ENCODE measurements around the gene PPT2.
A peak's percentile ranks its signal among the peaks of the same experiment; 100 is the strongest.

Gene PPT2, protein sequence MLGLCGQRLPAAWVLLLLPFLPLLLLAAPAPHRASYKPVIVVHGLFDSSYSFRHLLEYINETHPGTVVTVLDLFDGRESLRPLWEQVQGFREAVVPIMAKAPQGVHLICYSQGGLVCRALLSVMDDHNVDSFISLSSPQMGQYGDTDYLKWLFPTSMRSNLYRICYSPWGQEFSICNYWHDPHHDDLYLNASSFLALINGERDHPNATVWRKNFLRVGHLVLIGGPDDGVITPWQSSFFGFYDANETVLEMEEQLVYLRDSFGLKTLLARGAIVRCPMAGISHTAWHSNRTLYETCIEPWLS

DNA sequence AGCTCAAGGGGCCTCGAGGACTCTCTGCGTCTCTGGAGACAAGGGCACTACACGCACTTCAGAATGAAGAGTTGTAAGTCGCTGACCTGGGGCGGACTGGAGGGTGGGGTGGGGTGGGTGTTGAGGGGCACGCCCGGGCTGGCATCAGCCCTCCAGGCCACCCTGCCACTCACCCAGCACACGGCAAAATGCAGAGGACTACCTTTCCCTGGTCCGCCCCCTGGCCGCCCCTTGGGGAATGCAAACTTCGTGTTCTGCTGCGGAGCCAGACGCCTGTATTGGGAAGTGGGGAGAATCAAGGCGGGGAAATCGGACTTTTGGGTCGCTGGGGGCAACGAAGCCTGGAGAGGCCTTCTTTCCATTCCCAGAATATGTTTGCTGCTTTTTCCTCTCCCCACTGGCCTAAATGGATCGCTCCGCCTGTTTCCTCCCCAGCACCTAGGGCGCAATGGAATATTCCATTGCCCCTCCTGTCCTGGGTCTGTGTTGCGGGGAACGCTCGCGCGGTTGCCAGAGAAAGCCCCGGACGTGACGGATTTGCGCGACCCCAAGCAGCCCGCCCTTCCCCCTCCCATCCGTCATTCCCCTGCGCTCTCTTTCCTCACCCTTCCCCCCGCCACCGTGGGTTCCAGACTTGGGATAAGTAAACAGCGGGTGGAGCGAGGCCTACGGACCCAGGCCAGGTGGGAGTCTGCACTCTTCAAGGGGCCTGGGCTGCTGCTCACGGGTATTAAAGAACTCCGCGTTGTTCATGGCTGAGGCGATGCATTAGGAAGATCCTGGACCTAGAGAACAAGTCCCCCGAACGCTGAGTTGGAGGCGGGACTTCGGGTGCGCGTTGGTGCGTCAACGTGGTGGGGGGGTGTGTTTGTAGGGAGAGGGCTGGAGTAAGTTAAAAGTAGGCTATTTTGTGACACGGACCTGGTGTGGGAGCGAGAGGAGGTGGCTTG, at the start of gene PPT2:
Gene PPT2 (plus strand): TSS at position 578 of the 950 bp plus-strand sequence. CDS start 454 bp downstream, outside the sequence.
- DNase-seq (ENCODE audit: low read depth in 2 of 2) = peak; percentile 65 to 68

DNA sequence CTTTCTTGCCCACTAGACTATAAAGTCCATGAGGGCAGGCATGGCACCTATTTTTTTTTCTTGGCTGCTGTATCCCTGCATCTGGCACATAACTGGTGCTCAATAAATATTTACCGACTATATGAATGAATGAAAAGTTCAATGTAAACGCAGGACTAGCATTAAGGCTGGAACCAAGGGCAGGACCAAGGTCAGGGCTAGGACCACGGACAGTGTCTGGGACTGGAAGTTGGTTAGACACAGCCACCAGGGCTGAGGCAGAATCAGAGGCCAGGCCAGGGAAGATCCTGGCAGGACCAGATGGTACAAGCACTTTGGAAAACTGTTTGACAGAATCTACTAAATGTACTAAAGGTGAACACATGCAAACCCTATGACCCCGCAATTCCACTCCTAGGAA, 48.5 kb upstream of the PPT2 start:
- DNase-seq (ENCODE audit: low read depth in 2 of 2) = no peak

DNA sequence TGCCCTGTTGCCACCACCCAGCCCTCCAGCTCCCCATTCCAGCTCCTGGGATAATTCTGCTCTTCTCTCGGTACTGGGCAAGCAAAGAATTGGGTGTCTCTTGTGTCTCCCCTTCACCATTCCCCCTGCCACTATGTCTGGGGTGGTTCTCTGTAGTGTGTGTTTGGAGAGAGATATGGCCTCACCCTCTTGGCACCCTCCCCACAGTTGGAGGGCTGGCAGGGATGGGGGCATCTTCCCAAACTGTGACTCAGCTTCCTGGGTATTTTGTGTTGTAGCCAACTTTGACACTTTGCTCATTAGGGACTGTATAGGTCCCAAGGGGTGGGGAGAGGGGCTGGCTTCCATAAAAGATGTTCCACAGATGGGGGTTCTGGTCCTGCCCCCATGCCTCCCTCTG, 46.5 kb upstream of the PPT2 start:
- DNase-seq (ENCODE audit: low read depth in 2 of 2) = no peak

DNA sequence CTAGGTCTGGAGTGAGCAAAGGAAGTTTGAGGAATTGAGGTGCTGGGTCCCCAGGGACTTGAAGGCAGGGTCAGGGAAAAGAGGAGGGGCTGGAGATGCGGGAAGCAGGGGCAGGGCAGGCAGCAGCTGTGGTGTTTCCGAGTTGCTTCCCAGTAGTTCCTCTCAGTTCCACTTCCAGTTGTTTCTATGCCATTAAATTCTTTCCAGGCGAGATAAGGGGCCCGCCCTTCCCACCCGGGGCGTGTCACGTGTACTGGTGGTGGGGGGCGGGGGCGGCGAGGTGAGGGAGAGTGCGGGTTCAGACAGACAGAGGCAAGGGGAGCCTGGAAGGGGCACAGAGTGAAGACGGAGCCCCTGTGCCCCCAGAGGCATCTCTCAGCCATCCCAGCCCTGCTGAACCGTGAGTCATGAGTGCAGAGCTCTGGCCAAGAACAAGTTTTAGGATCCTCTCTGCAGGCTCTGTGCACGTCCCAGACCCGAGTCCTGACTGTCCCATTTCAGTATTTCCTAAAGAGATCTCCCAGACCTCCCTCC, 45.8 kb upstream of the PPT2 start:
- no peak for DNase-seq (ENCODE audit: low read depth in 2 of 2)

DNA sequence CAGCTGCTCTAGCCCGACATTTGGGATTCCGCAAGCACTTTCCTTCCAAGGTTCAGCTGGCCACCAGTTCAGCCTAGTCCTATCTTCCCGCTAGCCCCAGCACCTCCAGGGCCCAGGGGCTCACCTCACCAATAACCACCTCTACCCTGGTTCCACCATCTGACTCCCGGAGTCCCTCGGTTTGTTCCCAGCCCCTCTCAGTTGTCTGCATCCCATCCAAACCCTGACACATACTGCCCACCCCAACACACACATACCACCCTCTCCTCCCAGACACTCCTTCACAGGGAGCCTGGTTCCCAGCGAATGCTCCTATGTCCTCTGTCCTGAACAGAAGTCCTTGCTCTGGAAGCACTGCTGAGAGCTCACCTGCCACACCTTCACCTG, 45.2 kb upstream of the PPT2 start:
- DNase-seq (ENCODE audit: low read depth in 2 of 2) = no peak

DNA sequence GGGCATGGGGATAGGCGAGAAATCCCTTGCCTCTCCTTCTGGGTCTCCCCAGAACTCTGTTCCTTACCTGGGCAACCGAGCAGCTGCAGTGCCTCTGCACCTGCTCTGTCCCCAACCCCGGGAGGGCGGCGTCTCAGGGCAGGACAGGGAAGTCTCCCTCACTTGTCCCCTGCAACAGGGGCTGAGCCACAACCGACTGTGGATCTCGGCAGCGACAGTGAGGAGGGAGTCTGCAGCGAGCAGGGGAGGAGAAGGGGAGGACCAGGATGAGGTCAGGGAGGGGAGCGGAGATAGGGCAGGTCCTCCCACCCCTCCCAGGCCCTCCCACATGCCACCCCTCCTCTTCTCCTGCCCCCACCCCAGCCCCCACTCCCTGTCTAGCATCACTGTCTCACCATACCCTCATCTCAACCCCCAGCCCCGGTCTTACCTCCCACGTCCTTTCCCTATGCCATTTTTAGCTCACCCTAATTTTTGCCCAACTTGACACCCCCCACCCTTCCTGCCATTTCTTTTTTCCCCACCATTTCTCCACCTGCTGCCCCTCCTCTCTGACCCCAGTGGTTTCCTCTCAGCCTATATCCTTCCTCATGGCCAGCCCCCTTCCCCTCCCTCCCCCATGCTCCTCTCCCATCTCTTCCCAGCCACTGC, 44.7 kb upstream of the PPT2 start, which contains the start of gene TNXB:
Gene TNXB (minus strand): TSS at position 225 of the 651 bp plus-strand sequence. CDS start 11,140 bp downstream, outside the sequence.
- DNase-seq (ENCODE audit: low read depth in 2 of 2) = no peak

DNA sequence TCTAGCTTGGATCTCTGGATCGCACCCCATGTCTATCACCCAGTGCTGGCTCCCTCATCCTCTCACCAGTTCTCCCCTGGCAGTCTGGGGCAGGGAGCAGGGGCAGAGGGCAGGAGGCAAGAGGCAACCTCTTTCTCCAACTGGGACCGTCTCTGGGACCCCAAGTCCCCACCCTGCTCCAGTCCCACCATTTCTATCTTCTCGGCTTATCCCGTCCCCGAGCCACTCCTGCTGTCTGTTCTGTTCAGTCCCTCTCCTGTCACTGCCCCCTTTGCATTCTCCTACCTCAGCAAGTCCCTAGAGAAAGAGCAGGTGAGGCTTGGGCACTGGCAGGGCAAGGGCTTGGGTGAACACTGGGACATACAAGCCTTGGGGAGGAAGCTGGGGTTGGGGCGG, 44.2 kb upstream of the PPT2 start:
- no peak for DNase-seq (ENCODE audit: low read depth in 2 of 2)

DNA sequence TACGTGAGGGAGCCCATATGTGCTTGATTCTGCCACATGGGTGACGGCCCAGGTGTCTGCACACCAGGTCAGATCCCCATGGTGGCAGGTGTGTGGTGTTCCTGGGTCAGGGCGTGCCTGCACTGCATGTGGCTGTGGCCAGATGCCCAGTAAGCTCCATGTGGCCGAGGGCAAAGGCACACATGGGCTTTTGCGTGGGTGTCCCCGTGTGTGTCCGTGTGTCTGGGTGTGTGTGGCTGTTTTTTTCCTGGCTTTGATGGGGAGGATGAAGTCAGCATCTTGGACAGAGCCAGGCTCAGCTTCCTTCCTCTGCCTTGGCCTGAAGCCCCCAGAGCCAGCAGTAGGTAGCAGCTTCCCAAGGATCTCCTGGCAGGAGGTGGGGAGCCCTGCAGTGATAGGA, 43.3 kb upstream of the PPT2 start:
- no peak for DNase-seq (ENCODE audit: low read depth in 2 of 2)

DNA sequence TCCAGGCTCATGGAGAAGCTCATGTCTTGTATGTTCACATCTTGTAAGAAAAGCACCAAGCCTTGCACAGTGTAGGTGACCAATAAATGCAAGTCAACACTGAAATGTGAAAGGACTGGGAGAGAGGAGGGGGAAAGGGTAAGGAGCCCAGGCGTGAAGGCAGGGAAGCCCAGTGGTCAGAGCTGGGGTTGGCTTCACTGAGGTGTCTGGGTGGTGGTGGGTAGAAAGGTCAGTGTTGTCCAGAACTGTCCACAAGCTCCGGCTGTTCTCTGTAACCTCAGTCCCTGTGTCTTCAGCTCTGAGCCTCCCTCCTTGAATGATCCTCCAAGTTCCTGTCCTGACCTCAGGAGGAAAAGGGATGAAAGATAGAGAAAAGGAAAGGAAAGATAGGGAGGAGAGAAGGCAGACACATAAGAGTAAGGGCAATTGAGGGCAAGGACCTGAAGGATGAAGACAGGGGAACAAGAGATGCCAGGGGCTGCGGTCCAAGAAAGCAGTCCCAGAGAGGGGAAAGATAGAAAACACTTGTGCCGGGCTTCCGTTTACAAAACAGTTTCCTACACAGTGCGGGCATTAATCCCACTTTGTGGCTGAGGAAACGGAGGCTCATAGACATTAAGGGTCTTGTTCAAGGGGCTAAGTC, 42.4 kb upstream of the PPT2 start:
- no peak for DNase-seq (ENCODE audit: low read depth in 2 of 2)

DNA sequence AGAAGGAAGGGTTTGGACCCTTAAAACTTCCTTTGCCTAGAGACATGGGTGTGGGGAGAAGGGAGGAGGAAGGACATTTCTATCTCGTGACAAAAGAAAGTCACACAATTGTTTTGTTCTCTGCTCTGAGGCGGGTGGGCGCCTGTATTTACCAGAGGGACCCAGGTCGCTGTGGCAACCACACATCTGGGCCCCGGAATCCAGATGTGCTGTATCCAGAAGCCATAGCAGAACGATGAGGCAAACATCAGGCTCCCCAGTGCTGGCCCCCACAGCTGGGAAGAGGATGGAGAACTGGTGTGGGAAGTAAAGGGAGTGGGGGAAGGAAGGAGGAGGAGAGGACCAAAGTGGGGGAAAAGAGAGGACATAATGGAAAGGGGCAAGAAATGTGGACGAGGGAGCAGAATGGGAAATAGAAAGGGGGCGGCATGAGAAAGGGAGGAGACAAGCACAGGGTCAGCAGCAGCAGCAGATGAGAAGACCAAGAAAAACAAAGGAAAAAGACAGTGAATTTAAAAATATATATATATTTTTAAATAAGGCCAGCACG, 41.4 kb upstream of the PPT2 start:
- no peak for DNase-seq (ENCODE audit: low read depth in 2 of 2)

DNA sequence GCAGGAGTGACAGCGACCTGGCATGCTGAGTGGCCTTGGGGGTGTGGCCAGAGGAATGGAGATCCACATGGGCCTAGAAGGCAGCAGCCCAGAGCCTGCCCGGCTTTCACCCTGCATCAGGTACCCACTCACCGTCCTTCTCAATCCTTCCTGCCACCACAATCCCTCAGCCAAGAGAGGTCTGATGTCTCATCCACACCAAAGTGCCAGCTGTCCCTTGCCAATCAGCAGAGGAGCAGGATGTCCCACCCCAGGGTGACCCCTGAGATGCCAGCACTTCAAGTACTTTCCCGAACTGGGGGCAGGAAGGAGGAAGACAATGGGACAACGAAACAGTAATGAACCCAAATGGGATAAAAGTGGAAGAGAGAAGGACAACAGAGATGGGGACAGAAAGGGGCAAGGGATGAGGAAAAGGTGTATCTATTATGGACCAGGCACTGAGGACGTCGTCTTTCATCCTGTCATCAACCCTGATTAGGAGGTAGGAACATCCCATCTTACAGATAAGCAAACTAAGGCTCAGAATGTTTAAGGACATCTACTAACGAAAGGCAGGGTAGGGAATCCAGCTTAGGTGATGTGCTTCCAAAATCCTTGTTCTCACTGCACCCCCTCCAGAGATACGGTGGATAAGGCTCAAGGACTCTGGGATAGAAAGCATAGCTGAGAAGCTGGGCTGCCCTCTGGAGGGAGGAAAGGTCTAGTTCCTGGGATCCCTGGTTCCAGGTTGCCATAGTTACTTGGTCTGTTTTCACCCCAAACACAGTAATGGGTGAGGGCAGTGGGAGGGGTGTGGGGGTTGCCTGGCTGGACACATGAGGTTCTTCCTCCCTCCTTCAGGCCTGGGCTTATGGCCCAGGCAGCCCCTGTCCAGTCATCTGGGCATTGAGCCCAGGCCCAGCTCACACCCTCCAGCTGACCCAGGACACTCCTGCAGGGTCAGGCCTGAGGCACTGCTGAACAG, 40.3 kb upstream of the PPT2 start:
- DNase-seq (ENCODE audit: low read depth in 2 of 2) = no peak

DNA sequence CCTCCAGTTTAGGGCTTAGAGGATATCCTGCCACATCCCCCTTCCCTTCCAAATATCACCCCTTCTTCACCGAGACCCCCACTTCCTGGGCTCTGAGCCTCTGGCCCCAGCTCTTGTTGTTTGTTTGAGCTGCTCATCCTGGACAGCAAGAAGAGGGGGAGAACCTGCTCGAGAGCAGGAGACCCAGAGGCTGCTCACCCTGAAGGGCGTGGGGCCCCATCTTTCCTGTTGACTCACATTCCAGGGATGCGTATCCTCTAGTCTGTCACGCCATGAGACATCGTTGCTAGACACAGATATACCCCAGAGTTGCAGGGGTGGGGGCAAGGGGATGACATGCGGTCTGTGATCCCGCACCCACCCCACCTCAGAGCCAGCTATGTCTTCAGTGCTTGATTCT, 39.1 kb upstream of the PPT2 start:
- DNase-seq (ENCODE audit: low read depth in 2 of 2) = no peak

DNA sequence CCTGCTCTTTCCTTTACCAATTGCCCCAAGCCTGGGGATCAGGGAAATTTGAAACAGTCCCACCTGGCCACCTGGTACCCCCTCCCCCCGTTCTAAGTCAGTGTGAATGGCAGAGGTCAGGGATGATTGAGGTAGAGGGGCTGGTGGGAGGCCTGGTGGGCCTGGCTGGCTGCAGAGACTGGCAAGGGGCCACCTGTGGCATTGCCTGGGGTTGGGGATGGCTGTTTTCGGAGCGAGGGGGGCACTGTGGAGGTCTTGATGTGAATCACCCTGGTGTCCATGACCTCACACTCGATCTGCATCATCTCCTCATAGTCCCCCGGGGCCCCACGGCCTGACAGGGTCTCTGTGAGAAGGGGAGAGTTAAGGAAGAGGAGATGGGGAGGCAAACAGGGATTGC, 38.3 kb upstream of the PPT2 start:
- DNase-seq (ENCODE audit: low read depth in 2 of 2) = no peak

DNA sequence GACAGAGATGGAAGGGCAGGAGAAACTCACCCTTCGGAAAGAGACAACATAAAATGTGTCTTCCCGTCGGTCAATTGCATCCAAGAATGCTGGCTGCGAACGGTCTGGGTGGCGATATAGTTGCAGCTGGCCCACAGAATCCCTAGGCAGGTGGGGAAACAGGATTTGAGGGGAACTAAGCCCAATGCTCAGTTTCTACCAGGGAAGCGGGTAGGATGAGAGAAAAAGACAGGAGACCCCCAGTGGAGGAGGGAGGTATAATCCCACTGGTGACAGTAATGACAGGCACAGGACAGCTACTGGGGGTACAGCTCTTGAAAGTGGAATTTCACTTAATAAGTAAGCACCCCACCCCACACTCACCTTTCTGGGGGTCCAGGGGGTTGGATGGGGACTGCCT, 37.3 kb upstream of the PPT2 start:
- DNase-seq (ENCODE audit: low read depth in 2 of 2) = no peak

DNA sequence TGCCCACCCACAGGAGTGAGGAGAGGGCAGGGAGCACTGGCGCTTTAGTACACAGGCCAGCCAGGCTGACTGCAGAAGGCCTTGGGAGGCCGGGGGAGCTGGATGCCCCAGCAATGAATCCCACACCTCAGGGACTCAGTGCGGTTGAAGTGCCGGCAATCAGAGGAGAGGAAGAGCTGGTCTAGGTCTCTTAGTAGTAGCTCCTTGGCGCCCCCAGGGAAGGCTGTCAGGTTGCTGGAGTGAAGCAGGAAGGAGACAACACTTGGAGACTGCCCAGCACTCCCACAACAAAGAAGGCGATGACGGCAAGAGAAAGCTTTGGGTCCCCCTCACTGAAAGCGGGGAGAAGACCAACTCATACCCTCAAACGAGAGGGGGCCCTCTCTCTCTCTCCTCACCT, 36.5 kb upstream of the PPT2 start:
- DNase-seq (ENCODE audit: low read depth in 2 of 2) = no peak

DNA sequence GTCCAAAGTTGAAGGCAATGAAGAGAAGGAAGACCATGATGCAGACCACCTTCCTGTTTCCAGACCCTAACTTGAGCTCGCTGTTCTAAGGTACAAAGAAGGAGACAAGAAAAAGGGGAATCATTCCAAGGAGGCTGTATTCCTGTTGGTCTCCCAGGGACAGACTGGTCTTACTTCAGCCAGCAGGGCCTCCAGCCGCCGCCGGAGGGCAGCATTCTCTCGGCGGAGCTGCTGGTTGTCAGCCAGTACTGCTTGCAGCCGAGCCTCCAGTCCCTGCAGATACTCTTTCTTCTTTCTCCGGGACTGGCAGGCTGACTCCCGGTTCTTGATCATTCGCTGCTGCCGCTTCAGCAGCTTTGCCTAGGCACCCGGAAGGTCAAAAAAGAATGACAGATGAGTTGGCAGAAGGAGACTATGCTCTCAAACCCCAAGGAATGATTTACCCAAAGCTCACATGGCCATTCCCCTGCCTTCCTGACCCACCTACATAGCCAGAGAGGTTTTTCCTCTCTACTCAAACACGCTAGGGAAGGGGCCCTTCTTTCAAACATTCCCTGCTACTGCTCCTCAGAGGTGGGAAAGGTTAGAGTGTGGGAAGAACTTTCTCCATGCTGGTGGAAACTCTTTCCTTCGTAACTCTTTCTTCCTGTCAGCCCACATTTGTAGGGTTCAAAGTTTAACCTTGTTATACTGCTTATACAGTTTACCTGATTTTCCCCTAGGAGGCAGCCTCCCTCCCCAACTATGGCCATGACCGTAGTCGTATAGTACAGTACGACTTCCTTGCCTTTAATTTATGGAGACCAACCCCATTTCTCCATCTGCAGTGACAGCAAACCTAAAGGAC, 34.9 kb upstream of the PPT2 start:
- peak; percentile 44 to 61 for DNase-seq (ENCODE audit: low read depth in 2 of 2)

DNA sequence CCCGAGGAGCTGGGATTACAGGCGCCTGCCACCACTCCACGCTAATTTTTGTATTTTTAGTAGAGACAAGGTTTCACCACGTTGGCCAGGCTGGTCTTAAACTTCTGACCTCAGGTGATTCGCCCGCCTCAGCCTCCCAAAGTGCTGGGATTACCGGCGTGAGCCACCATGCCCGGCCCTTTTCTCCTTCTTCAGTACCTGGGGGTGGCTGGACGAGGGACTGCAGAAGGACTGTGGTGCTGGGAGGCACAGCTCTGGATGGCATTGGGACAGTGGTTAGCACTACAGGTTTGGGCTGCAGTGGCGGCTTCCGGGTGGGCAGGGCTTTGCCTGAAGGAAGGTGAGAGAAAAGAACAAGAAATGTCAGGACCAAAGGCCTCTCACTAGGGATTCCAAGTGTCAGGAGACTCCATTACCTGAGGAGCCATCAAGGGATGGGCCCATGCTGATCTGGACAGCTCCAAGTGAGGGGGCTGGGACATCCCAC, 33.3 kb upstream of the PPT2 start:
- no peak for DNase-seq (ENCODE audit: low read depth in 2 of 2)

DNA sequence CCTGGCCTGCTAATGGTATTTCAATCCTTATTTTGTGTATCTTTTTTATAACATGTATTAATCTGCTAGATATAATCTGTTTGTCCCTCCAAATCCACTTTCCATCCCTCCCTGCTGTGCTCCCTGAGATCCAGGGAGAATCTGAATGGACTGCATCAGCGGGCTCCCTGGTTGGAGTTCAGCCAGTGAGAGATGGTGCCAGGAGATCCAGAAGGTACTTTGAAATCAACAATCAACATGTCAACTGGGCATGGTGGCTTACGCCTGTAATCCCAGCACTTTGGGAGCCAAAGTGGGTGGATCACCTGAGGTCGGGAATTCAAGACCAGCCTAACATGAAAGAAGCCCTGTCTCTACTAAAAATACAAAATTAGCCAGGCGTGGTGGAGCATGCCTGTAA, 30.3 kb upstream of the PPT2 start:
- no peak for DNase-seq (ENCODE audit: low read depth in 2 of 2)

DNA sequence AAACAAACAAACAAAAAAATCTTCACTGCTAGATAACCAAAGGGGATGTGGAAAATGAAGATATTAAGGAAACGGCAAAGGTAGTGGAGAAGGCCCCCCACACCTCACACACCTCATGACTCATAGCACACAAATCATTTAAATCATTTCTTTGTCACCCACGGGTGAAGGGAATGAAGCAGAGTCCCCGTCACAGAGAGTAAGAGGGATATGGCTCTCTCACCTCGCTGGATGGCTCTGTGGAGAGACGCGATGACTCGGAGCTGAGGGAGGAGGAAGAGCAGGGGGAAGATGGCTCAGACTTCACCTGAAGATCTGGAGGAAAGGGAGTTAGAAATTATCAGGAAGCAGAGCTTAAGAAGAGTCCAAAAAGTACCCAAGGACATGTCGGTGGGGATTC, 27.1 kb upstream of the PPT2 start:
- no peak for DNase-seq (ENCODE audit: low read depth in 2 of 2)
